ENCODE results near the gene OR9A2.

OR9A2 gene

DNA sequence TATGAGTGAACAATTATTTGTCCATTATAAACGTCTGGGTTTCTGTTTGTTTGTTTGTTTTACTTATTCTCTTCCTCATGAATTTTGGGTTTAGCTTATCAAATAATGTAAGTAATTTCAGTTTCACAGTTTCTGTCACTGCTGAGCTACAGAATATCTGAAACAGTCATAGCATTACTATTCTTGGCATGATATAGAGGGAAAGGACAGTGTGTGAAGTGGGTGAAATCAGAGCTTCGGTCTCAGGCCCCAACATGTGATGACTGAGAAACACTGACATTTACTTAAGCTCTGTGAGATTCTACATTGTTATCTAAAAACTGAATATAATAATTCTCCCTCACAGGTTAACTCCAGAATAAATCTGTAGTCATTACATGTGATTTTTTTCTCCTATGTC lies 16.5 kb upstream of the OR9A2 start:
- no peak overlapping the region for H3K4me3 ChIP-seq (ENCODE audit: low read length)
- DNase-seq (ENCODE audit: low read depth): peak; percentile 50
- TF ChIP-seq, protein P1, sequence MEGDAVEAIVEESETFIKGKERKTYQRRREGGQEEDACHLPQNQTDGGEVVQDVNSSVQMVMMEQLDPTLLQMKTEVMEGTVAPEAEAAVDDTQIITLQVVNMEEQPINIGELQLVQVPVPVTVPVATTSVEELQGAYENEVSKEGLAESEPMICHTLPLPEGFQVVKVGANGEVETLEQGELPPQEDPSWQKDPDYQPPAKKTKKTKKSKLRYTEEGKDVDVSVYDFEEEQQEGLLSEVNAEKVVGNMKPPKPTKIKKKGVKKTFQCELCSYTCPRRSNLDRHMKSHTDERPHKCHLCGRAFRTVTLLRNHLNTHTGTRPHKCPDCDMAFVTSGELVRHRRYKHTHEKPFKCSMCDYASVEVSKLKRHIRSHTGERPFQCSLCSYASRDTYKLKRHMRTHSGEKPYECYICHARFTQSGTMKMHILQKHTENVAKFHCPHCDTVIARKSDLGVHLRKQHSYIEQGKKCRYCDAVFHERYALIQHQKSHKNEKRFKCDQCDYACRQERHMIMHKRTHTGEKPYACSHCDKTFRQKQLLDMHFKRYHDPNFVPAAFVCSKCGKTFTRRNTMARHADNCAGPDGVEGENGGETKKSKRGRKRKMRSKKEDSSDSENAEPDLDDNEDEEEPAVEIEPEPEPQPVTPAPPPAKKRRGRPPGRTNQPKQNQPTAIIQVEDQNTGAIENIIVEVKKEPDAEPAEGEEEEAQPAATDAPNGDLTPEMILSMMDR (conservative IDR thresholded peaks at IDR 0.05; ENCODE audit: low read length): no peak

GRCh38 chr7:143042790-143043271 lies 15.9 kb upstream of the OR9A2 start:
- TF ChIP-seq, protein P1 (conservative IDR thresholded peaks at IDR 0.05; ENCODE audit: low read length): no peak
- H3K4me3 ChIP-seq (ENCODE audit: low read length): no peak overlapping the region
- peak; percentile 59 for DNase-seq (ENCODE audit: low read depth)

DNA sequence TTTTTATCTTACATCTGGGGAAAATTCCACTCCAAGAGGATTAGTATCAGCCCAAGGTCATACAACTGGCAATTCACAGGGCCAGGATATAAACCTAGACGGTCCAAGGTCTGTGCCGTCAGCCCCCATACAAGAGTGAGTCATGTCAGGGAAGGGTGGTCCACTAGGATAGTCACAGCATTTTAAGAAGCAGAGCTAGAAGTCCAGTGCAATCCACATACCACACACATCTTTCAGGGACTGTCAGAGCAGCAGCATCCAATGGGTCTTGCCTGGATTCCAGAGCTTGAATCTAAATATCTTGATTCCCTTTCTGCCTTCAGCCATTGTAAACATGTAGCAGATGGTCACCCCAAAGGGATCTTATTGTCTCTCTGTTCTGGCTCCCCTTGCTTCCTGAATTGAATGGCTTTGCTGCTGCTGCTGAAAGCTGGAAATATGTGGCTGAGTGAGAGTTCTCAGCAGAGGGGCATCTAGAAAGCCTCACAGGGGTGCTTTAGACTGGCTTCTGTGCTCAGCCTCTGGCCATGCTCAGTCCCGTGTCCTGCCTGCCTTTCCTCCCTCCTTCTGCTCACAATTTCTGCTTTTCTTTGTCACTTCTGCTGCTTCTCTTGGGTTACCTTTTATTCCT lies 15.3 kb upstream of the OR9A2 start:
- peak; percentile 54 for DNase-seq (ENCODE audit: low read depth)
- TF ChIP-seq, protein P1 (conservative IDR thresholded peaks at IDR 0.05; ENCODE audit: low read length): no peak
- H3K4me3 ChIP-seq (ENCODE audit: low read length): no peak overlapping the region

- TF ChIP-seq, protein P1 (conservative IDR thresholded peaks at IDR 0.05; ENCODE audit: low read length): no peak
- DNase-seq (ENCODE audit: low read depth): peak; percentile 45
- H3K4me3 ChIP-seq (ENCODE audit: low read length): no peak overlapping the region
Measured at GRCh38 chr7:143041346-143041745, 14.4 kb upstream of the OR9A2 start.

GRCh38 chr7:143040209-143040715 lies 13.3 kb upstream of the OR9A2 start:
- TF ChIP-seq, protein P1 (conservative IDR thresholded peaks at IDR 0.05; ENCODE audit: low read length): no peak
- H3K4me3 ChIP-seq (ENCODE audit: low read length): no peak overlapping the region
- peak; percentile 34 for DNase-seq (ENCODE audit: low read depth)

DNA sequence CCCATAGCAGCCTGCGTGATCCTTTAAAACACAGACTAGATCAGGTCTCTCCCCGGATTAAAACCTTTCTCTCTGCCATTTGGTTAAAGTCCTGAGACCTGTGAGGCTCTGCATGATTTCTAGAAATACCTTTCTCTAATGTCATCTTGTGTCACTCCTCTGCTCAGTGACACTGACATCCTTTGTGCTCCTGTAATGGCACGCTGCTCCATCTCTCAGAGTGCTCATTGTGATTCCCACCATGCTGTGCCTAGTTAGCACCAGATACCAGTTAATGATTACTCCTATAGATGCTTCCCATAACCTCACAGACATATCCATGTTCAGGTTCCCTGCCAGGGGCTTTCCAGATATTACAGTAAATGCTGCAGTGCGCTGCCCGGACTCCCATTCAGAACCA lies 11.7 kb upstream of the OR9A2 start:
- no peak overlapping the region for H3K4me3 ChIP-seq (ENCODE audit: low read length)
- TF ChIP-seq, protein P1 (conservative IDR thresholded peaks at IDR 0.05; ENCODE audit: low read length): no peak
- DNase-seq (ENCODE audit: low read depth): no peak

DNA sequence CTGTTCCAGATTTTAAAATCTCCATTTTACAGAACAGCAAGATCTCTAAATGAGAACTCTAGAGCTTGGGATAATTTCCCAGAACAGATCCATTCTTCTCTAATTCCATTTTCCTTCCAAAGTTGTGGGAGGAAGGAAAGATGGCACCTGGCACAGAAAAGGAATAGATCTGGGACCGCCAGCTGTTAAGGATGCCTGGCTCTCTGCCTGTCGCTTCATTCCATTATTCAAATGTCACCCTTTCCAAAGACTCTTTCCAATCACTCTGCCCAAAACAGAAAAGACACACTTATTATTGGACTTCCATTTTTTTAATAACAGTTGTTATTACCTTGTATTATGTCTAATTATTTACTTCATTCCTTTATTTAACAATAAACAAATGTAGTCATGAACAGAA lies 751 bp upstream of the OR9A2 start:
- TF ChIP-seq, protein P1 (conservative IDR thresholded peaks at IDR 0.05; ENCODE audit: low read length): no peak

More for the DNA sequence above, 751 bp upstream of the OR9A2 start:
- no peak for DNase-seq (ENCODE audit: low read depth)
- H3K4me3 ChIP-seq (ENCODE audit: low read length): no peak overlapping the region
